Stimulated activated CD4-positive, alpha-beta T cell treated with anti-CD3 and anti-CD28 coated beads, Interleukin-4, amount 100 ng/mL, for 4 hours (primary cell): ENCODE data around the gene HIPK2.

ENCODE experiments used
- DNase-seq, 2 experiments: peaks; one replicate each; pipeline ENCODE4 v3.0.0-alpha.2; 2020

Gene HIPK2

GRCh38 chr7:139732471-139733167 is 45.2 kb downstream of the HIPK2 start:
- DNase-seq, result no peak

DNA sequence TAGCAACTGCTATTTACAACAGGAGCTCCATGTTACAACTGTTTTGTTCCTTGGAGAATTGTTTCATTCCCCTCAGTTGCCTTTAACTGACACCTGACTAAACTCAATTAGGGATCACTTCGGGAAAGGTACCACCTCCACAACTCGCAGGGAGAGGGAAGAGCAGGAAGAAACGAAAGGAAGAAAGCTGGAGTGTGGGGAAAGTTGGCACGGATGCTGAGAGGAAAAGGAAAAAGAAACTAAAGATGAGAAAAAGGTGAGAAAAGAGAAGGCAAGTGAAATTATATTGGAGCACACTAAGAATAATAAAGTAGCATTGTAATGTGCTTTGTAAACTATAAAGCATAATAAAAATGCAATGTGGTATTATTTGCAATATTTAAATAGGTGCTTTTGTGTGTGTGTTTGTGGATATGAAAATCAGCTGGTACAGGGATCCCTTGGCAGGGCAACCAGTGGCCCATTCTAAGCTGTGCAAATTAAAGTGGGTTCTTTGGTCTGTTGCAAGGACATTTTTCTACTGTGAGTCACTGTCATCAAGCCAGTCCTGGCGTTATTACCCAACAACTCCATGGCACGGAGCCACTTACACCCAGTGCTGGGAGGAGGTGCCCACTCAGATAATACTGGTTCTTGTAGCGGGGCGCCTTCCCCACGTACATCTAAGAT is 45.9 kb downstream of the HIPK2 start:
- no peak for DNase-seq

DNA sequence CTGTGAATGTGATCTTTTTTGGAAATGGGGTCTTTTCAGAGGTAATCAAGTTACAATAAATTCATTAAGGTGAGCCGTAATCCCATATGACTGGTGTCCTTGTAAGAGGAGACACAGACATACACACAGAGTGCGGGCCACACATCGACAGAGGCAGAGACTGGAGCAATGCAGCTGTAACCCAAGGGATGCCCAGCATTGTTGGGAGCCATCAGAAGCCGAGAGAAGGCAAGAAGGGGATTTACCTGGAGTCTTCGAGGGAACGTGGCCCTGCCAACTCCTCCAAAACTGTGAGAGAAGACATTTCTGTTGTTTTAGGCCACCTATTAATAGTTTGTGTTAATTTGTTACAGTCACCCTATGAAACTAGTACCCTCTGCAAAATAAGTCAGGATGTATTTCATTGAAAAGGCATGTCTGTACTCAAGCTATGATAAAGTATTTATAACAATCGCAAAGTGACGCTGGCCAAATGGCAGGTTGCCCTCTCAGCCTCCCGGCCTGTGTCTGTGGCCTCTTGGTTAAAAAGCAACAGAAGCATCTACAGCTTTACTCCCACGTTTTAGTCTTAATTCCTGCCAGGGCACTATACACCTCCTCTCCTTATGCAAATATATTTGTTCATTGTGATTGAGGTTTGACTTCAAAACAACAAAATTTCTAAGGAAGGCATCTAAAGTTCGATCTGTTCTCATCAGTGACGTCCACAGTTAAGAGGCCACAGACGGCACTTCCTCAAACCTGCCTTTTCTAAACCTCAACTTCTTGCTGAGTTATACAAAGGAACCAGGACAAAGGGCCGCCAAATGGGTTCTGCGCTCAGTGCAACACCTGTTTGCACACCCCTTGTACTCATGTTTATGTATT is 46.8 kb downstream of the HIPK2 start:
- no peak for DNase-seq

DNA sequence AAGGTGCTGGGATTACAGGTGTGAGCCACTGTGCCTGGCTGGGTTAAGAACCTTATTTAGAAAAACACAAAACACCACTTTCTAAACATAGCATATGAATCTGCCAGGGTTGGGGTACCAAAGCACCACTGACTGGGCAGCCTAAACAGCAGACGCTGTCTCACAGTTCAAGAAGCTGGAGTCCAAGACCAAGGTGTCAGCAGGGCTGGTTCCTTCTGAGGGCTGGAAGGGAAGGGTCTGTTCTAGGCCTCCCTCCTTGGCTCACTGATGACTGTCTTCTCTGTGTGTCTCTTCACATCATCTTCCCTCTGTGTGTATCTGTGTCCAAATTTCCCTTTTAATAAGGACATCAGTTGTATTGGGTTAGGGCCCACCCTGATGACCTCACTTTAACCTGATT is 49.6 kb downstream of the HIPK2 start:
- DNase-seq, result no peak

DNA sequence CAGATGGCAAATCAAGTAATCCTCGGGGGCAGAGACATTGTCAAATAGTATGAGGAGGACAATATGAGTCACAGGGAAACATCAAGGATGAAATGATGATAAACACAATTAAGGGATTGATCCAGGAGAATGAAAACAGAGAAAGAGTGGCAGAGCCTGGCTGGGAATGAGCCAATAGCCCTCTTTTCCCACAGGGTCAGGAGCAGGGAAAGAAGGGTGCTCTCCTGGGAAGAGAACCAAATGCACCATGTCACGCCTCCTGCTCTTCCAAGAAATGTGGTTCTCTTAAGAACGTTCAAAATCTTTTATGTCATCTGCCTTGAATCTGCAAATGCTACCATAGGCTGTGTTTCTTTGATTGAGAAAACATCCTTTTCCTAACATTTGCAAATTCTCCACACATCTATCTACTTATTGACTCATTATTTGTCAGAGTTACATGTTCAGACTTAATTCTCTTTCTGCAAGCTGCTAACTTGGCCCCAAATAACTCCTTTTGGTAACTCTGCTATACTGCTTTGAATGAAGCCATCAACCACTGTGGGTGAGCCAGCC is 50.6 kb downstream of the HIPK2 start:
- DNase-seq, result no peak

GRCh38 chr7:139726485-139726869 is 51.3 kb downstream of the HIPK2 start:
- no peak for DNase-seq

- no peak for DNase-seq
Observed at GRCh38 chr7:139725858-139726484, 51.8 kb downstream of the HIPK2 start.

DNA sequence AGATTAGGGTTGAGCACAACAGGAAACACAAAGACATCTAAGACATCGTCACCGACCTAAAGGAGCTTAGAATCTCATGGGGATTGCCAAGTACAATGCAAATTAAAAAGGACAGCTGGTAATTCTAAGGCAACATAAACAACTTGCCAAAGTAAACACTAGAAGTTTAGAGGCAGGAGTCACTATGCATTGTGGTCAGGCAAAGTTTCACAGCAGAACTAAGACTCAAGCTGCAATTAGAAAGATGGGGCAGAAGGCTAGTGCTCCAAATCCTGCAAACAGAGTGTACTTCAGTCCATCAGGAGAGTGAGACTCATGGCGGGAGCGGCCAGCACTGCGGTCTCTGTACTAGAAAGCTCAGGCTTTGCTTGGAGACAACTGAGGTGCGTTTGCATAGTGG is 52.7 kb downstream of the HIPK2 start:
- no peak for DNase-seq

GRCh38 chr7:139722604-139723003 is 55.2 kb downstream of the HIPK2 start:
- no peak for DNase-seq

DNA sequence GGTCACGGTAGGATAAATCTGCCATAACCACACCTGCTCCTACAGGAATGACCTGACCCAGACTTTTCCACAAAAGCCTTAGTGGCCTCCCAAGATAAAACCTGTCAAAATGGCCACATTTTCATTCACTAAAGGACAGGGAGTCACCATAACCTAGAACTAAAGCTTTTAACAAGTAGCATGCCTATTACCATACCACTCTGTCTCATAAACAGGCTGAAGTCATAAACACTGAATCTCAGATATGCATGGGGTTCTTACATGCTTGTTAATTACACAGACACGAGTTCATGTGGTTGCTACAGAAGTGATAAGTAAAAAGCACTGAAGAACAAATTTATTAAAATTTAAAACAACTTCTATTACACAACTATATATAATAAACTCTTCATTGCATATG is 56.0 kb downstream of the HIPK2 start:
- no peak for DNase-seq

GRCh38 chr7:139721417-139721816 is 56.4 kb downstream of the HIPK2 start:
- no peak for DNase-seq

DNA sequence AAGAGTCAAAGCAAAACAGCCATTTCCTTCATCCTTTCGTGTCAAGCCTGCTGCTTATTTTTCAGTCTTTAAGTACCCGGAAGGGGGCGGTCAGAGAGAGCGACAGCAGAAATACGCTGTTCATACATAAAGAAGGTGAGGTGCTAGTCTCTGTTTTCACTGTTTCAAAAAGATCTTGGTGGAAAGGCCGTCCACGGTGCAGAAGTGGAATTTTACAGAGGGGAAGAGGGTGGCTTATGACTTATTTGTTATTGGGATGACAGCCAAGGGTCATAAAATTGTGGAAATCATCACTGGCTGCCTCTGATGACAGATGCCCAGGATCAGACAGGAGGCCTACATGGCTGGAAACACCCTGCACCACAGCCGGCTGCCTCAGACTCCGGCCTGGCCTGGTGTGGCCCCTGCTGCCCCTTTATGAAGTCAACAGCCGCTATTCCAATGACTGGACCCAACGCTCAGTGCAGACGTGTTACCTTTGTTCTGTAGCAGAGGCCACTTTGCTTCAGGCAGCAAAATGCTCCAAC is 57.0 kb downstream of the HIPK2 start:
- DNase-seq, result no peak

- no peak for DNase-seq
Observed at GRCh38 chr7:139720186-139720585, 57.6 kb downstream of the HIPK2 start.

- no peak for DNase-seq
Observed at GRCh38 chr7:139718859-139719258, 58.9 kb downstream of the HIPK2 start.

DNA sequence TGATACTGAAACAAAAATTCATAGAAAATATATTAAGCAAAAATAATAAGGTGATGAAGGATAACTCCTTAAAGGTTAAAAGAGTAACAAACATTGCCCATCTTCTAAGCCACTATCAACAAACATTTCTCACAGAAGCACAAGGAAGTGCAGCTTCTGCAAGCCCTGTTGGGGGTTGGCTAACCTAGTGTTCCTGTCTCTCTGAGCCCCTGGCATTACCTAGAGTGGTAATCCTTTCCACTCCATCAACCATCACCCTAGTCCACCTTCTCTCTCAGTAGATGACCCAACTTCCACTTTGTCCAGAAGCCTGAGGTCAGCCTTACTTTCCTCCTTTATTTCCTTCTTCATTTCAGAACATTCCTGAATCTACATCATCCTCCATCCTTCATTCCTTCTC is 59.7 kb downstream of the HIPK2 start:
- DNase-seq, result no peak

- no peak for DNase-seq
Observed at GRCh38 chr7:139716156-139716942, 61.4 kb downstream of the HIPK2 start.

DNA sequence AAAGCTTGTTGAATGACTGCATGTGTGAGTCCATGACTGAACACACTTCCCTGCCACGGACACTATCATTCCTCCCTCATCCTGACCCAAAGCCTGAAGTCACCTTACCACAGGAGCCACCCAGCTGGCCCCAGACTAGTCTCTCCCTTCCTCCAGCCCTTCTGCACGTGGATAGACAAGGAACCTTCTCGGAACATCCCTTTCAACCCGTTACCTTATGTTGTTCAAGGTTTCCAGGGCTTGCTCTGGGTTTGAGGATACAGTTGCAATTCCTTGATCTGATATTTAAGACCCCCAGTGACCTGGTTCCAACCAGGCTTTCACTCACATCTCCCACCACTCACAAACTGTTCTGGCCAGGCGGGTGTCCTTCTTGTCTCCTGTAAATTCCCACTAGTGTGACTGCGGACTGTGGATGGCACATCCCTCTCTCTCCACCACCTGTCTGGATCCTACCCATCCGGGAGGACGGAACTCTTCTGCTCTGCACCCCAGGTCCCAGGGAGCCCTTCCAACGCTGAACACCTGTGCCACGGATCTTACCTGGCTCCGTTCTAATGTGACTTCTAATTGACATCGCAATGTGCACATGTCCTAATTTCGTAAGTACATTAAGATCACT is 62.5 kb downstream of the HIPK2 start:
- DNase-seq, result no peak

DNA sequence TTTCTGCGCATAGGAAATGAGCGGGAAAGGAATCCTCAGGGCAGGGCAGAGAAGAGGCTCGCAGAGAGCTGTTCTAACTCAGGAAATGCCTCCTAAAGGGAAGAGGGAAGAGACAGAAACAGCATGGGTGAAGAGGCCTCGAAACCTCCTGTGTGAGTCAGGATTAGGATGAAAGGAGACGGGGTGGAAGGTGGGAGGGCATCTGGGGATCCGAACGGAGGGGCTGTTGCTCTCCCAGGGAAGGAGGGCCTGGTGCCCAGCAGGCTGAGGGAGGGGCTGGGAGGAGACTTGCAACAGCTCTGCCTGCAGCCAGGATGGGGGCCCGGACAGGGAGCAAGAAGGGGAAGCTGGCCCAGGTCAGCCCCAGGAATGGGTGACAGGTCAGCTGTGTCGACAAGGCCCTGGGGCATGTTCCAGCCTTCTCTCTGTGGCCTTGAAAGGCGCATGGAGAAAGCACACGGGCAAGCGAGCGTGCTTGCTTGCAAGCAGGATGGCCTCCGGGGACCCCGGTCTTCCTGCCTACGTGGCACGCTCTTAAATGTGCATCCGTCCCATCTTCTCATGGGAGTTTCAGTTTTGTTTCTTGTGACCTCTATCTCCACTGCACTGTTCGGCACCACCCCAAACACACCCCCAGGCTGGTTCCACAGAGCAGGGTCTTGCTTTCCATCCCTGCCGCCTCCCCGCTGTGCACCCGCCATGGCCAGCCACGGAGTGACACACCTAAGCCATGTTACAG is 63.5 kb downstream of the HIPK2 start:
- no peak for DNase-seq

DNA sequence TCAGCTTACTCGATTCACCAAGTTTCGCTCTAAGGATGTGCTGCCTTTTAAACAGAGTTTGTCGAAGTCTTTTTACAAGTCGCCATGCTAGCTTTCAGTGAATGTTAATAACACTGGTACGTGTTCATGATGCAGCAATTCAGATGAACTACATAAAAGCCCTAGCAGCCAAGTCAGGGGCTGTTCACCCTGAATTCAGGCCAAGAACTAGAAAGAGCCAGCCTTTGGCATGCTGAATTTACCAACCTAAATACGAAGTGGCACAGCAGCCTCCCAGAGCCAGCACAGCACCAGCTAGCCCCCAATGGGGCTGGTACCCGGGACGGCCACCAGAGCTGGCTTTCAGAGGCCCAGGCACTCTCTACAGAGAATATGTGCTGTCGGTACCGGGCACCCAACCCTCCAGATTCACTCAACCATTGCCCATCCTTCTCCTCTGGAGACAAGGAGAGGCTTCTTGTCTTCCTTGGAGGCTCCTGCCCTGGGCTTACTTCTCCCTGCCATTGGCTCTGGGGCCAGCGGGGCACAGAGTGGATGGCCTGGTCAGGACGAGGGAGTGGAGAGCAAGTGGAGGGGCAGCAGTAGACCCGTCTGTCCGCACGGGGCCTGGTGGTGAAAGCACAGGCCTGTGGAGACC is 64.2 kb downstream of the HIPK2 start:
- DNase-seq, result no peak

- DNase-seq, result no peak
Observed at GRCh38 chr7:139713061-139713460, 64.7 kb downstream of the HIPK2 start.
